PC-9 (cell line): ENCODE data around the gene RAD52. TPM values are rescaled to one million over a fixed set of nuclear protein-coding genes. Genes with fewer than 3 reads are reported as not detected.

Experiments
- Bru-seq: library from RNA; stranded (reverse); fragments of 400-500 nt; gene quantifications from one replicate; lab custom pipeline; 2021; lab: Mats Ljungman, UMichigan
- BruChase-seq, 2 experiments: library from RNA; stranded (reverse); fragments of 400-500 nt; gene quantifications; one replicate each; lab custom pipeline; 2021; lab: Mats Ljungman, UMichigan
- BruUV-seq: library from RNA; stranded (reverse); fragments of 400-500 nt; replicated peaks from 2 replicates; lab custom pipeline; 2021; lab: Mats Ljungman, UMichigan
- CTCF ChIA-PET: fragments of 300-600 bp; sonication (Branson Sonifier 250); formaldehyde crosslinking; loops from one replicate; lab custom pipeline; 2022; ENCODE audit warnings: antibody characterized with exemption; lab: Charles Lee
- POLR2A ChIA-PET: fragments of 300-600 bp; sonication (Branson Sonifier 250); formaldehyde crosslinking; loops from one replicate; lab custom pipeline; 2022; ENCODE audit warnings: antibody characterized with exemption; ENCODE audit not compliant: unreplicated experiment; lab: Charles Lee
- DNase-seq, 2 experiments: peaks; one replicate each; pipeline versions ENCODE4 v3.0.0 to v3.0.0-alpha.2; 2015 to 2022; ENCODE audit warnings: mixed read lengths in 1 of 2
- H2AFZ ChIP-seq: fragments of 200-600 bp; sonication (generic); 2 replicates; pipeline ENCODE4 v1.8.1; 2017; ENCODE audit warnings: antibody characterized with exemption
- H3F3A ChIP-seq: fragments of 200-600 bp; sonication (generic); 2 replicates; pipeline ENCODE4 v1.8.1; 2017; ENCODE audit warnings: antibody characterized with exemption, mild to moderate bottlenecking, low read depth; ENCODE audit not compliant: insufficient read depth
- H3K27ac ChIP-seq: fragments of 200-600 bp; sonication (generic); 2 replicates; pipeline ENCODE4 v1.6.1; 2016; ENCODE audit warnings: mixed run types
- H3K27me3 ChIP-seq: fragments of 200-600 bp; sonication (generic); 2 replicates; pipeline ENCODE4 v1.6.1; 2016; ENCODE audit warnings: low read depth, mixed run types; ENCODE audit not compliant: insufficient read depth
- H3K36me3 ChIP-seq: fragments of 200-600 bp; sonication (generic); 2 replicates; pipeline ENCODE4 v1.6.1; 2016; ENCODE audit warnings: low read depth, mixed run types
- H3K4me1 ChIP-seq: fragments of 200-600 bp; sonication (generic); replicated peaks from 2 replicates; pipeline ENCODE4 v1.6.1; 2016; ENCODE audit warnings: mixed run types; ENCODE audit not compliant: insufficient read depth
- H3K4me2 ChIP-seq: fragments of 200-600 bp; sonication (generic); 2 replicates; pipeline ENCODE4 v1.6.1; 2017; ENCODE audit warnings: mixed run types
- H3K4me3 ChIP-seq: fragments of 200-600 bp; sonication (generic); 2 replicates; pipeline ENCODE4 v1.6.1; 2016; ENCODE audit warnings: mixed run types
- H3K79me2 ChIP-seq: fragments of 200-600 bp; sonication (generic); 2 replicates; pipeline ENCODE4 v1.6.1; 2017; ENCODE audit warnings: low read depth, mixed run types
- H3K9me2 ChIP-seq: fragments of 200-600 bp; sonication (generic); 2 replicates; pipeline ENCODE4 v1.8.1; 2017; ENCODE audit warnings: mild to moderate bottlenecking; ENCODE audit not compliant: insufficient read depth
- H3K9me3 ChIP-seq: fragments of 200-600 bp; sonication (generic); 2 replicates; pipeline ENCODE4 v1.8.1; 2016; ENCODE audit warnings: low read depth; ENCODE audit not compliant: insufficient read depth
- H4K20me1 ChIP-seq: fragments of 200-600 bp; sonication (generic); 2 replicates; pipeline ENCODE4 v1.8.1; 2017; ENCODE audit not compliant: insufficient read depth
- EZH2 ChIP-seq: fragments of 200-600 bp; sonication (generic); IDR thresholded peaks from 2 replicates; pipeline ENCODE4 v1.8.0; 2017; ENCODE audit warnings: antibody characterized with exemption, low read depth
- intact Hi-C: fragments of 100-400 bp; cut with micrococcal nuclease; formaldehyde crosslinking; loops from one replicate; pipeline ENCODE4 v1.10.0; 2022; ENCODE audit not compliant: unreplicated experiment
- long read RNA-seq: library from polyadenylated mRNA; stranded (forward); transcript quantifications from one replicate; pipeline ENCODE4 v2.0.0, GENCODE V29; 2022
- total RNA-seq: library from RNA; stranded (reverse); gene quantifications from 2 replicates; pipeline ENCODE4 v1.2.3, GENCODE V29; 2021
- TF ChIP-seq, protein P1 (sequence below): fragments of 200-600 bp; sonication (generic); conservative IDR thresholded peaks from 2 replicates; pipeline ENCODE4 v1.6.1; 2017; ENCODE audit warnings: mixed run types, antibody characterized with exemption, mild to moderate bottlenecking, moderate library complexity

RAD52 gene
- 19.7 and 25.0 TPM in 2 replicates for total RNA-seq
- percentile 62 among the genes with signal in this experiment for Bru-seq, nascent RNA
- percentile 68 among the genes with signal in this experiment for BruChase-seq, experiment 1, labeled RNA remaining after a 2-hour chase
- BruChase-seq, experiment 2, labeled RNA remaining after a 6-hour chase = percentile 61 among the genes with signal in this experiment
- long read RNA-seq, partial matches to known transcripts = 0 of 4 reads
- long read RNA-seq, other reads (novel, unspliced or antisense) = 3 of 4 reads

DNA sequence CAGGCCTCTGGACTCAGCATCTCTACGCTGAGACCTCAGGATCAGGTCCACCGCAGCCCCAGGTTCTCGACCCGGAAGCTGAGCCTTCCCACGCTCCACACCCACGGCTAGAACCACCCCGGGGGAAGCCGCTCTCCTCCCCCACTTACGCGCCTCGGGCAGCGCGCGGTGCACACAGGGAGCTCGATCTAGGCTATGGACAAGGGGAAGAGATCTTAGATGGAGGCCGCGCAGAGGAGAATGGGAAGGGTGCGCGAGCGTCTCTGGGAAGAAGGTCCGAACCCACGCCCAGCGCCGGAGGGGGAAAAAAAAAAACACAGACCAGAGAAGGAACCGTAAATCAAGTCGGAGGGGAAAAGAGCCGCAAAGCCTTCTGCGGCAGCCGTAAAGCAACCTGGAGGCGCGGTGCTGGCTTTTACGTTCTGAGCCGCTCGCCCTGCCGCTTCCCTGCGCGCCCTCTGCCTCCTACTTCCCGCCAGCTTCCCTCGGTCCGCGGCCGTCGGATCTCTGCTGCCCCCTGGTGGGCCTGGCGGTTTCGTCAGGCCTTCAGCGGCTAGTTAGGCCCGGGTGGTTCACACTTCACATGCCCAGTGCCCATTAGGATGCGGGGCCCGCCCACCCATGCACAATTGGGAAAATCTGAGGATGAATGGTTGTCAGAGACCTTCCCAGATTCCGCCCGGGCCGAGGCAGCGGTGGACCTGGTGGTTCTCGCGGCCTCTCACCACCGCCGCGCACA is at the start of gene RAD52:
RAD52 (minus strand) TSS at position 242 of the 739 bp plus-strand sequence. CDS start 16,636 bp downstream, outside the sequence.
- Histone ChIP-seq H3K4me3 (peak within 1 kb of the TSS; percentile 62), H3K36me3 (no peaks in the 10 kb centered on the region; the same call in 1 of the 2 replicates), H3K4me2 (peak within 1 kb of the TSS; percentile 86), H3K9me2 (no peaks in the 10 kb centered on the region), H3K4me1 (peaks cover 19% of the 10 kb centered on the region), H2AFZ (peak within 1 kb of the TSS; percentile 88), H3K79me2 (peaks cover 41% of the 10 kb centered on the region), H3F3A (peaks cover 31% of the 10 kb centered on the region), H3K27ac (peak within 1 kb of the TSS; percentile 79), H3K27me3 (no peaks in the 10 kb centered on the region), H3K9me3 (no peaks in the 10 kb centered on the region), H4K20me1 (no peaks in the 10 kb centered on the region; the same call in 1 of the 2 replicates)
- TSS peak; percentile 67 for BruUV-seq
- intact Hi-C loops = loop anchor here (1.0 to 5.0 kb wide), 7 partner anchors 42 to 658 kb away; partner anchors contain the start of genes B4GALNT3, ERC1 and WNK1
- DNase-seq = peak; percentile 98 to 99
- TF ChIP-seq EZH2 = no peak
- TF ChIP-seq, protein P1, sequence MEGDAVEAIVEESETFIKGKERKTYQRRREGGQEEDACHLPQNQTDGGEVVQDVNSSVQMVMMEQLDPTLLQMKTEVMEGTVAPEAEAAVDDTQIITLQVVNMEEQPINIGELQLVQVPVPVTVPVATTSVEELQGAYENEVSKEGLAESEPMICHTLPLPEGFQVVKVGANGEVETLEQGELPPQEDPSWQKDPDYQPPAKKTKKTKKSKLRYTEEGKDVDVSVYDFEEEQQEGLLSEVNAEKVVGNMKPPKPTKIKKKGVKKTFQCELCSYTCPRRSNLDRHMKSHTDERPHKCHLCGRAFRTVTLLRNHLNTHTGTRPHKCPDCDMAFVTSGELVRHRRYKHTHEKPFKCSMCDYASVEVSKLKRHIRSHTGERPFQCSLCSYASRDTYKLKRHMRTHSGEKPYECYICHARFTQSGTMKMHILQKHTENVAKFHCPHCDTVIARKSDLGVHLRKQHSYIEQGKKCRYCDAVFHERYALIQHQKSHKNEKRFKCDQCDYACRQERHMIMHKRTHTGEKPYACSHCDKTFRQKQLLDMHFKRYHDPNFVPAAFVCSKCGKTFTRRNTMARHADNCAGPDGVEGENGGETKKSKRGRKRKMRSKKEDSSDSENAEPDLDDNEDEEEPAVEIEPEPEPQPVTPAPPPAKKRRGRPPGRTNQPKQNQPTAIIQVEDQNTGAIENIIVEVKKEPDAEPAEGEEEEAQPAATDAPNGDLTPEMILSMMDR = peak; percentile 99
- ChIA-PET CTCF (interaction anchor here (0.5 to 1.2 kb wide), 16 partner anchors 17 to 591 kb away, joined by 3 to 11 read pairs (median 4); partner anchors contain the start of gene ERC1), POLR2A (interaction anchor here (0.5 to 0.8 kb wide), 8 partner anchors 119 to 763 kb away, joined by 3 to 13 read pairs (median 6); no protein-coding TSS in a partner anchor)

DNA sequence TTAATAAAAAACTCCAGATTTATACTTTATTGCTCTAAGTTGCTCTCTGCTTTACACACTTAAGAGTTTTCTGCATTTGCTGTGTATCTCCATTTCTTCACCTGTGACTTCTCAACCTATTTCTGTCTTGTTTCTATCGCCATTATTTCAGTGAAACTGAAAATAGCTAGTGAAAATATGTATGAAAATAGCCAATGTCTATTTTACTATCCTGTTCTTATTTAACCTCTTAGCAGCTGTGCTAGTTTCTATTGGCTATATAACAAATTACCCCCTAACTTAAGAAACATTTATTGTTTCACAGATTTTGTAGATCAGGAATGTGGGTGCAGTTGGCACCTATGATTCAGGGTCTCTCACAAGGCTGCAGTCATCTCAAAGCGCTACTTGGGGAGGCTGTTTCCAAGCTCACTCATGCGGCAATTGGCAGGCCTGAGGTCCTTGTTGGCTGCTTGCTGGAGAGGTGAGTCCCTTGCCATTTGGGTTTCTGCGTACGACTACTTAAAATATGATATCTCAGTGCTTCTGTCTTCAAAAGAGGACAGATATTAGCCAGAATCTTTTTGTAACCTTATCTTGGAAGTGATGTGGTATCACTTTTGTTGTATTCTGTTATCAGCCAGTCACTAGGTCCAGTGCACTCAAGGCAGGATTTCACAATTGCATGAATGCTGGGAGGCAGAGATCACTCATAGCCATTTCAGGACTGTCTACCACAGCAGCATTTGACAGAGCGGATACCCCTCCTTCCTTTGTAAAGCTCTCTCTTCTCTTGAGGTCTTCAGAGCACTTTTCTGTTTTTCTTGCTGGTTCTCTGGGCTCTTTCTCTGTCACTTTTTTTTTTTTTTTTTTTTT is 48.8 kb upstream of the RAD52 start:
- intact Hi-C loops = no loop called here
- H3K9me3 ChIP-seq = no peaks in the 10 kb centered on the region
- H3K79me2 ChIP-seq = peaks cover 23% of the 10 kb centered on the region
- ChIA-PET POLR2A (no interaction called here), CTCF (no interaction called here)
- H3K4me1 ChIP-seq = no peaks in the 10 kb centered on the region
- H3K4me3 ChIP-seq = no peak overlapping the region
- no peak overlapping the region for H3K27ac ChIP-seq
- TF ChIP-seq, protein P1 = no peak
- no peak for TF ChIP-seq EZH2
- 0 out of 2 replicates have a peak, but pooled peaks cover 12% of the 10 kb centered on the region for H3F3A ChIP-seq
- H3K27me3 ChIP-seq = no peaks in the 10 kb centered on the region
- H3K36me3 ChIP-seq = no peaks in the 10 kb centered on the region
- no TSS peak for BruUV-seq
- no peak overlapping the region for H3K4me2 ChIP-seq
- no peak overlapping the region for H2AFZ ChIP-seq
- no peak for DNase-seq
- no peaks in the 10 kb centered on the region for H3K9me2 ChIP-seq
- H4K20me1 ChIP-seq = peaks cover 14% of the 10 kb centered on the region; the same call in 1 of the 2 replicates

- CTCF ChIA-PET = no interaction called here
Observed at GRCh38 chr12:997505-997904, 48.0 kb upstream of the RAD52 start.

More at GRCh38 chr12:997505-997904, 48.0 kb upstream of the RAD52 start:
- Histone ChIP-seq H3K4me1 (peaks cover 3% of the 10 kb centered on the region), H3K4me2 (no peak overlapping the region), H3K27ac (no peak overlapping the region), H3K9me2 (no peaks in the 10 kb centered on the region), H4K20me1 (peaks cover 14% of the 10 kb centered on the region; the same call in 1 of the 2 replicates), H3F3A (peaks cover 17% of the 10 kb centered on the region; the same call in 1 of the 2 replicates), H3K36me3 (no peaks in the 10 kb centered on the region), H3K4me3 (no peak overlapping the region), H3K9me3 (no peaks in the 10 kb centered on the region), H2AFZ (no peak overlapping the region), H3K79me2 (peaks cover 30% of the 10 kb centered on the region), H3K27me3 (no peaks in the 10 kb centered on the region)
- BruUV-seq = no TSS peak
- POLR2A ChIA-PET = no interaction called here
- intact Hi-C loops = no loop called here
- TF ChIP-seq, protein P1 = no peak
- TF ChIP-seq EZH2 = no peak
- DNase-seq = no peak
